Gastrocnemius medialis (tissue), 4 donors: ENCODE data around the gene SLC9B1. TPM values are rescaled to one million over a fixed set of nuclear protein-coding genes. Genes with fewer than 3 reads are reported as not detected.
A peak's percentile ranks its signal among the peaks of the same experiment; 100 is the strongest.
"Not testable (repeated sequence)": the region's sequence is repeated elsewhere in the genome, so short reads cannot be mapped to it uniquely, and the experiment has no call there.

ENCODE experiments used
- ATAC-seq, 2 donors: fragments of 150-250 bp; one replicate each; pipeline ENCODE4 v1.9.1; 2016
- DNase-seq, 2 donors: peaks; one replicate each; pipeline ENCODE4 v3.0.0-alpha.2; 2019
- H3K27ac ChIP-seq, 4 donors: fragments of 200-600 bp; sonication (generic); 1 replicate in 1 of 4; 2 replicates in 3 of 4; pipeline ENCODE4 v1.5.1; 2016 to 2018; ENCODE audit warnings: mild to moderate bottlenecking in 2 of 4, moderate library complexity in 1 of 4
- H3K27me3 ChIP-seq, 3 donors: fragments of 200-600 bp; sonication (generic) in 2 of 3; 1 replicate in 1 of 3; 2 replicates in 2 of 3; pipeline versions ENCODE4 v1.5.1 to v1.6.0; 2016 to 2019; ENCODE audit warnings: mild to moderate bottlenecking in 1 of 3, moderate library complexity in 1 of 3
- H3K36me3 ChIP-seq, 2 donors: fragments of 200-600 bp; sonication (generic) in 1 of 2; one replicate each; pipeline ENCODE4 v1.5.1; 2017 to 2018
- H3K4me1 ChIP-seq, 2 donors: fragments of 200-600 bp; sonication (generic) in 1 of 2; one replicate each; pipeline ENCODE4 v1.5.1; 2016 to 2017; ENCODE audit warnings: mild to moderate bottlenecking in 2 of 2
- H3K4me3 ChIP-seq, 4 donors: fragments of 200-600 bp; sonication (generic) in 3 of 4; 1 replicate in 1 of 4; 2 replicates in 3 of 4; pipeline ENCODE4 v1.5.1; 2016 to 2019; ENCODE audit warnings: mild to moderate bottlenecking in 2 of 4
- H3K9me3 ChIP-seq, 3 donors: fragments of 200-600 bp; sonication (generic) in 2 of 3; 1 replicate in 1 of 3; 2 replicates in 2 of 3; pipeline ENCODE4 v1.5.1; 2016 to 2019
- CTCF ChIP-seq, 5 experiments: fragments of 450-650 bp in 3 of 5; fragments of 200-600 bp in 2 of 5; sonication (generic) in 2 of 5; IDR thresholded peaks in 4 of 5; conservative IDR thresholded peaks in 1 of 5; 1 replicate in 4 of 5; 2 replicates in 1 of 5; pipeline ENCODE4 v1.5.1; 2016 to 2019; ENCODE audit warnings: antibody characterized with exemption in 5 of 5, mild to moderate bottlenecking in 3 of 5, moderate library complexity in 3 of 5
- POLR2A ChIP-seq, 2 donors: fragments of 450-650 bp; IDR thresholded peaks; one replicate each; pipeline ENCODE4 v1.6.1; 2017; ENCODE audit warnings: antibody characterized with exemption in 2 of 2, mild to moderate bottlenecking in 2 of 2, moderate library complexity in 2 of 2
- in situ Hi-C, 4 donors: fragments of 200-750 bp; cut with MboI; loops; one replicate each; pipeline versions ENCODE4 v1.15.0 to v1.8.0; 2017; ENCODE audit warnings: low sequenced_read_pairs in 4 of 4
- intact Hi-C: fragments of 100-400 bp; cut with DNase I; formaldehyde crosslinking; loops from one replicate; pipeline ENCODE4 v1.15.1; 2023; ENCODE audit warnings: low total_unique reads
- total RNA-seq, 4 donors: library from RNA; depleted of rRNA; stranded (reverse); fragments of >200 nt; gene quantifications; one replicate each; pipeline versions ENCODE4 v1.1.0 to v1.2.3, GENCODE V29; 2016

The SLC9B1 gene
- total RNA-seq, 4 donors from 2014 or later = not detected

GRCh38 chr4:102867278-102868152, 152.0 kb downstream of the SLC9B1 start:
- Histone ChIP-seq H3K9me3 (no peaks in the 10 kb centered on the region), H3K36me3 (no peaks in the 10 kb centered on the region), H3K27me3 (no peaks in the 10 kb centered on the region), H3K27ac (peak overlapping the region; percentile 90 to 98 (median 92)), H3K4me3 (peak overlapping the region; percentile 75 to 86 (median 76)), H3K4me1 (peaks cover 10 to 15% of the 10 kb centered on the region in 2 donors)
- DNase-seq (no peak), ATAC-seq (no peak)
- in situ Hi-C loops = loop anchor here in 1 of 4 donors (25.0 kb wide), 1 partner anchor 105 kb away; the partner anchor contains the start of gene MANBA
- TF ChIP-seq POLR2A (IDR thresholded peaks at IDR 0.05) (no peak), CTCF (IDR thresholded peaks at IDR 0.05 in 4 of 5, conservative IDR thresholded peaks at IDR 0.05 in 1 of 5) (no peak)
- intact Hi-C loops = loop anchor here (2.0 to 10.0 kb wide), 6 partner anchors 107 to 433 kb away; partner anchors contain the start of genes BDH2, MANBA, NFKB1 and SLC9B1

GRCh38 chr4:102865327-102865726, 154.2 kb downstream of the SLC9B1 start:
- not testable (repeated sequence) for ATAC-seq, H3K36me3 ChIP-seq, H3K27ac ChIP-seq, H3K9me3 ChIP-seq, H3K4me3 ChIP-seq, DNase-seq, H3K27me3 ChIP-seq
- in situ Hi-C loops = loop anchor here in 1 of 4 donors (25.0 kb wide), 1 partner anchor 103 kb away; the partner anchor contains the start of gene MANBA
- intact Hi-C loops = loop anchor here (5.0 to 10.0 kb wide), 3 partner anchors 232 to 431 kb away; partner anchors contain the start of gene BDH2
- H3K4me1 ChIP-seq = peaks cover 10 to 15% of the 10 kb centered on the region in 2 donors

GRCh38 chr4:102862747-102863146, 156.8 kb downstream of the SLC9B1 start:
- no peaks in the 10 kb centered on the region for H3K9me3 ChIP-seq
- ATAC-seq (no peak), DNase-seq (no peak)
- peaks cover 1 to 4% of the 10 kb centered on the region in 2 donors for H3K4me1 ChIP-seq
- no peaks in the 10 kb centered on the region for H3K27me3 ChIP-seq
- in situ Hi-C loops (loop anchor here in 1 of 4 donors (25.0 kb wide), 1 partner anchor 100 kb away; the partner anchor contains the start of gene MANBA), intact Hi-C loops (loop anchor here (10.0 kb wide), 2 partner anchors 238 to 428 kb away; no protein-coding TSS in a partner anchor)
- no peak overlapping the region for H3K4me3 ChIP-seq
- no peaks in the 10 kb centered on the region for H3K36me3 ChIP-seq
- TF ChIP-seq POLR2A (IDR thresholded peaks at IDR 0.05) (no peak), CTCF (IDR thresholded peaks at IDR 0.05 in 4 of 5, conservative IDR thresholded peaks at IDR 0.05 in 1 of 5) (no peak)
- no peak overlapping the region for H3K27ac ChIP-seq

- Histone ChIP-seq H3K27ac (no peak overlapping the region), H3K4me3 (no peak overlapping the region), H3K36me3 (no peaks in the 10 kb centered on the region), H3K9me3 (no peaks in the 10 kb centered on the region), H3K27me3 (no peaks in the 10 kb centered on the region), H3K4me1 (no peaks in the 10 kb centered on the region)
- no peak for DNase-seq
- in situ Hi-C loops (loop anchor here in 1 of 4 donors (25.0 kb wide), 1 partner anchor 100 kb away; the partner anchor contains the start of gene MANBA), intact Hi-C loops (loop anchor here (10.0 kb wide), 2 partner anchors 237 to 427 kb away; no protein-coding TSS in a partner anchor)
- TF ChIP-seq POLR2A (IDR thresholded peaks at IDR 0.05) (no peak), CTCF (IDR thresholded peaks at IDR 0.05 in 4 of 5, conservative IDR thresholded peaks at IDR 0.05 in 1 of 5) (no peak)
- ATAC-seq = no peak
Measured at GRCh38 chr4:102862016-102862415, 157.5 kb downstream of the SLC9B1 start.
